Right lobe of liver (tissue), 6 donors: ENCODE results near the gene RTN3. TPM values are rescaled to one million over a fixed set of nuclear protein-coding genes. Genes with fewer than 3 reads are reported as not detected.

Source experiments
- ATAC-seq, 4 donors: fragments of 200-7000 bp; cut with Tn5 transposase; one replicate each; pipeline ENCODE4 v1.9.1; 2020; ENCODE audit warnings: mild to moderate bottlenecking in 4 of 4, moderate library complexity in 4 of 4
- DNase-seq, 3 donors: peaks; one replicate each; pipeline ENCODE4 v3.0.0-alpha.2; 2020
- H3K27ac ChIP-seq, 3 donors: fragments of 200-600 bp; one replicate each; pipeline ENCODE4 v1.8.0; 2022
- H3K27me3 ChIP-seq, 2 donors: fragments of 200-600 bp; one replicate each; pipeline ENCODE4 v1.8.0; 2022
- H3K36me3 ChIP-seq, 4 donors: fragments of 200-600 bp; sonication (generic) in 1 of 4; one replicate each; pipeline versions ENCODE4 v1.5.1 to v1.8.0; 2017 to 2022; ENCODE audit warnings: control low read depth in 1 of 4
- H3K4me1 ChIP-seq, 4 donors: fragments of 200-600 bp; sonication (generic) in 1 of 4; one replicate each; pipeline versions ENCODE4 v1.5.1 to v1.8.0; 2017 to 2022; ENCODE audit warnings: control low read depth in 1 of 4
- H3K4me3 ChIP-seq, 3 donors: fragments of 200-600 bp; one replicate each; pipeline ENCODE4 v1.8.0; 2022
- H3K9me3 ChIP-seq, 4 donors: fragments of 200-600 bp; sonication (generic) in 1 of 4; one replicate each; pipeline versions ENCODE4 v1.5.1 to v1.8.0; 2017 to 2022; ENCODE audit warnings: control low read depth in 1 of 4
- CTCF ChIP-seq, 4 donors: fragments of 200-600 bp in 3 of 4; fragments of 450-650 bp in 1 of 4; IDR thresholded peaks; one replicate each; pipeline versions ENCODE4 v1.5.1 to v1.8.0; 2016 to 2022; ENCODE audit warnings: antibody characterized with exemption in 4 of 4, mild to moderate bottlenecking in 2 of 4
- POLR2A ChIP-seq: fragments of 450-650 bp; IDR thresholded peaks from one replicate; pipeline ENCODE4 v1.6.1; 2017; ENCODE audit warnings: antibody characterized with exemption, mild to moderate bottlenecking
- WGBS: methylation state at CpG from one replicate; pipeline ENCODE4 v1.1.6; 2018; ENCODE audit warnings: low coverage, low lambda C conversion rate; ENCODE audit not compliant: insufficient coverage; ENCODE audit errors: missing lambda C conversion rate; 5-methylcytosine and 5-hydroxymethylcytosine counted together
- intact Hi-C, 2 donors: fragments of 100-400 bp; cut with DNase I; formaldehyde crosslinking; loops; one replicate each; pipeline versions ENCODE4 v1.11.2 to v1.14.1; 2022
- total RNA-seq, 6 experiments: library from RNA; depleted of rRNA in 2 of 6; stranded (reverse); fragments of >200 nt in 2 of 6; fragmentation: NEBNext Ultra II Directional in 3 of 6; extraction: Animal tissue kit (Norgen Biotek cat#: 25700) in 3 of 6; gene quantifications; one replicate each; pipeline versions ENCODE4 v1.1.0 to v1.2.4, GENCODE V29; 2016 to 2023
- donor health status: DM: no; HTN: yes; CAD: no.
- donor health status: DM: no; HTN: no; CAD: no.
- donor health status: DM: no; HTN: no; CAD: no.
- donor health status: DM: no; HTN: yes; CAD: no.
- donor health status: DM: no; HTN: yes; CAD: no.

Gene RTN3
- total RNA-seq, 6 experiments from 2014 or later = 47.3 to 70.5 (median 52.9) TPM

GRCh38 chr11:63705526-63705925 is 24.2 kb downstream of the RTN3 start:
- no peaks in the 10 kb centered on the region for H3K27me3 ChIP-seq
- 81% methylated on average over 2 of the region's 2 CpGs for WGBS
- no peak overlapping the region for H3K4me3 ChIP-seq
- H3K36me3 ChIP-seq = no peaks in the 10 kb centered on the region
- no peaks in the 10 kb centered on the region for H3K9me3 ChIP-seq
- ATAC-seq (no peak), DNase-seq (no peak)
- H3K4me1 ChIP-seq = no peaks in the 10 kb centered on the region
- H3K27ac ChIP-seq = no peak overlapping the region
- intact Hi-C loops = no loop called here
- TF ChIP-seq POLR2A (no peak), CTCF (IDR thresholded peaks at IDR 0.05) (no peak)

- no peaks in the 10 kb centered on the region for H3K27me3 ChIP-seq
- no peak overlapping the region for H3K4me3 ChIP-seq
- no peak overlapping the region for H3K27ac ChIP-seq
- no peaks in the 10 kb centered on the region for H3K36me3 ChIP-seq
- no peak for ATAC-seq
- no peak for DNase-seq
- TF ChIP-seq POLR2A (no peak), CTCF (IDR thresholded peaks at IDR 0.05) (no peak)
- intact Hi-C loops = no loop called here
- 100% methylated on average over 1 of the region's 1 CpG for WGBS
- H3K4me1 ChIP-seq = no peaks in the 10 kb centered on the region
- no peaks in the 10 kb centered on the region for H3K9me3 ChIP-seq
Observed at GRCh38 chr11:63708764-63709163, 27.5 kb downstream of the RTN3 start.

- H3K4me3 ChIP-seq = no peak overlapping the region
- WGBS = 52% methylated on average over 3 of the region's 3 CpGs
- TF ChIP-seq POLR2A (no peak), CTCF (IDR thresholded peaks at IDR 0.05) (no peak)
Observed at GRCh38 chr11:63709336-63709884, 28.1 kb downstream of the RTN3 start.

GRCh38 chr11:63710476-63711217 is 29.3 kb downstream of the RTN3 start:
- Histone ChIP-seq H3K36me3 (no peaks in the 10 kb centered on the region), H3K27me3 (no peaks in the 10 kb centered on the region), H3K27ac (no peak overlapping the region), H3K4me1 (no peaks in the 10 kb centered on the region), H3K9me3 (no peaks in the 10 kb centered on the region), H3K4me3 (no peak overlapping the region)
- ATAC-seq = no peak
- 85% methylated on average over 11 of the region's 11 CpGs for WGBS
- DNase-seq = no peak
- intact Hi-C loops = no loop called here
- TF ChIP-seq POLR2A = no peak
- no peak for TF ChIP-seq CTCF (IDR thresholded peaks at IDR 0.05)

More at GRCh38 chr11:63709336-63709884, 28.1 kb downstream of the RTN3 start:
- no peak overlapping the region for H3K27ac ChIP-seq
- intact Hi-C loops = no loop called here
- H3K9me3 ChIP-seq = no peaks in the 10 kb centered on the region
- H3K36me3 ChIP-seq = no peaks in the 10 kb centered on the region
- DNase-seq (no peak), ATAC-seq (no peak)
- no peaks in the 10 kb centered on the region for H3K4me1 ChIP-seq
- no peaks in the 10 kb centered on the region for H3K27me3 ChIP-seq
